Measurements from ENCODE around the gene FAR2. TPM values are rescaled to one million over a fixed set of nuclear protein-coding genes. Genes with fewer than 3 reads are reported as not detected.
A peak's percentile ranks its signal among the peaks of the same experiment; 100 is the strongest.

FAR2 gene
- total RNA-seq, 1 donor from 2014 or later: 19.5 TPM

DNA sequence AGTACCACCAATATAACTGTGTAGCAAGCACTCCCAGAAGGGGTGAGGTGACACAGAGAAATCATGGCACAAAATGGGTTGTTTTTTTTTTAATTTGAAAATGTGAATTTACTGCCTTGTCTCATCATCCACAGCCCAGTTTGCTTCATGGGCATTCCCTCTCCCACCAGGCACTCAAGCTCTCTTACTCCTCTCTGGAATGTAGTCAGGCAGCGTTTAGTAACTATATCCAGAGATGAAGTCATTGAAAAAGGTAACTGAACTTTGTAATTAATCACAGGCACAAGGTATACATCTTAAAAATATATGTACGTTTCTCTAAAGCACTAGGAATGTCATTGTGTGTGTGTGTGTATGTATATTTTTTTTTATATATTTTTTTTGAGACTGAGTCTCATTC is 91.4 kb downstream of the FAR2 start:
- Mint-ChIP-seq H3K27me3 (ENCODE audit: insufficient read depth, low read depth) (peaks cover 2% of the 10 kb centered on the region), H3K4me3 (no peak overlapping the region), H3K27ac (peak overlapping the region; percentile 6), H3K9me3 (no peaks in the 10 kb centered on the region), H3K4me1 (peaks cover 19% of the 10 kb centered on the region), H3K36me3 (no peaks in the 10 kb centered on the region)
- H3K9ac ChIP-seq: no peak overlapping the region
- H3K4me1 ChIP-seq: peaks cover 24% of the 10 kb centered on the region
- H3K9me3 ChIP-seq (ENCODE audit: low read depth): no peaks in the 10 kb centered on the region
- H3K79me2 ChIP-seq (ENCODE audit: low read depth): no peaks in the 10 kb centered on the region
- peaks cover 14% of the 10 kb centered on the region for H3F3A ChIP-seq (ENCODE audit: low read depth)
- no peak overlapping the region for H3K4me2 ChIP-seq
- H4K20me1 ChIP-seq (ENCODE audit: low read depth): no peaks in the 10 kb centered on the region
- no peak for TF ChIP-seq EZH2 (IDR thresholded peaks at IDR 0.05)
- TF ChIP-seq EZH2phosphoT487 (IDR thresholded peaks at IDR 0.05): no peak
- no peak overlapping the region for H2AFZ ChIP-seq (replicated peaks)
- H3K27me3 ChIP-seq: no peaks in the 10 kb centered on the region
- no peak overlapping the region for H3K4me3 ChIP-seq
- no peaks in the 10 kb centered on the region for H3K36me3 ChIP-seq
- no peak overlapping the region for H3K27ac ChIP-seq
- DNase-seq (ENCODE audit: low spot score): no peak

DNA sequence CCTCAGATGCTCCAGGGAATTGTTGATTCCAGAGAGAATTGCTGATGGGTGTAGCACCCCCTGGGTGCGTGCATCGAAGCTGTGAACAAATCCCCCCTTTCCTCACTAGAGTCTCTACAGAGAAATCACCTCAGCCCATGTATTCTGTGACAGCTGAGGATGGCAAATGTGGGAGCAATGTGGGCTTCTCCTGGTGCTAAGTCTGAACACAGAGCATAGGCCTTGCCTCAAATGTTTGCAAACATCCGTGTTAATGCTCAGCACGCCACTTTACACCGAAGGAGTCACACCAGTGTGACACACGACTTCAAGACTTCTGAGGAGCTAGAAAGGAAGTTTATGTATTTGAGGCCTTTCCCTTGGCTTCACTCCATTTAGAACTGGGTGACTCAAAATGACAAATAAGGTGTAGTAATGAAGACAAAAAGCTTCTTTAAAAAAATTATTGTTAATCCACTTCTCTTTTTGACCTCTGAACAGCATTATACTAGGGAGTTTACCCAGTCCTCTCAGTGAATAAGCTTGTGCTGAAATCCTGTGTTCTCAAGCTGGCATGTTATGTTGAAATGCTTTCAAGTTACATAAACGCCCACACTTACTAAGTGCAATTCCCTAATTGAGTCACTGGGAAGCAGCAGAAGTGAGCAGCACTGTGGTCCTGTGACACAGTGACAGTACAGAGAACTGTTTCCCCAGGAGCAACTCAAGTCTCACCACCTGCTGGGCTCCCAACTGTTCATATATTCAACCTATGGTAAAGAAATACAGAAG is 92.9 kb downstream of the FAR2 start:
- H3K4me2 ChIP-seq: no peak overlapping the region

DNA sequence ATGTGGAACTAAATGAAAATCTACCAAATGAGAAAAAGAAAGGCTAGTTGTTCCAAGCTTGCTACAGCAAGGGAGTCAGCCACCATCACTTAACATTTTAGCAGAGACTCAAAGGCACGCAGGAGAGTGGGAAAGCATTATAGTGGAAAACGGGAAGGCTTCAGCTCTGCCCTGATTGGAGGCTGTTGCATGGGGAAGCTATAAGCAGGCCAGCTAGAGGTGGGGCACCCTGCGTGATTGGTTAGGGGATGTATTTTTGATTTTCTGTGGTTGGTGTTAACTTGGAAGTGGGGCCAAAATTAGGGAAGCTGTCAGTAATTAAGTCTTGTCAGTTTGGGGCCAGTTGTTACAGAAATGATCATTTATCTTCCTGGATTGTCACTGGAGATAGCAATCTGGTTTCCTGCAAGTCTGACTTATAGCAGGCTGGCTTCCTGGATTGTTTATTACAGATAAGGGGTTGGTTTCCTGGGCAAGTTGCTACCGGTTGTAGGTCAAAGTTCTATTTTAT is 93.9 kb downstream of the FAR2 start:
- Histone ChIP-seq H3K27me3 (no peaks in the 10 kb centered on the region), H3K79me2 (ENCODE audit: low read depth) (no peaks in the 10 kb centered on the region), H3K36me3 (peaks cover 5% of the 10 kb centered on the region), H3F3A (ENCODE audit: low read depth) (peaks cover 14% of the 10 kb centered on the region), H3K4me3 (no peak overlapping the region), H3K4me1 (peaks cover 24% of the 10 kb centered on the region), H2AFZ (replicated peaks) (no peak overlapping the region), H3K27ac (no peak overlapping the region), H4K20me1 (ENCODE audit: low read depth) (no peaks in the 10 kb centered on the region), H3K4me2 (no peak overlapping the region), H3K9ac (no peak overlapping the region), H3K9me3 (ENCODE audit: low read depth) (no peaks in the 10 kb centered on the region)
- no peak overlapping the region for H3K4me3 Mint-ChIP-seq
- H3K36me3 Mint-ChIP-seq: no peaks in the 10 kb centered on the region
- peaks cover 19% of the 10 kb centered on the region for H3K4me1 Mint-ChIP-seq
- TF ChIP-seq, protein P1, sequence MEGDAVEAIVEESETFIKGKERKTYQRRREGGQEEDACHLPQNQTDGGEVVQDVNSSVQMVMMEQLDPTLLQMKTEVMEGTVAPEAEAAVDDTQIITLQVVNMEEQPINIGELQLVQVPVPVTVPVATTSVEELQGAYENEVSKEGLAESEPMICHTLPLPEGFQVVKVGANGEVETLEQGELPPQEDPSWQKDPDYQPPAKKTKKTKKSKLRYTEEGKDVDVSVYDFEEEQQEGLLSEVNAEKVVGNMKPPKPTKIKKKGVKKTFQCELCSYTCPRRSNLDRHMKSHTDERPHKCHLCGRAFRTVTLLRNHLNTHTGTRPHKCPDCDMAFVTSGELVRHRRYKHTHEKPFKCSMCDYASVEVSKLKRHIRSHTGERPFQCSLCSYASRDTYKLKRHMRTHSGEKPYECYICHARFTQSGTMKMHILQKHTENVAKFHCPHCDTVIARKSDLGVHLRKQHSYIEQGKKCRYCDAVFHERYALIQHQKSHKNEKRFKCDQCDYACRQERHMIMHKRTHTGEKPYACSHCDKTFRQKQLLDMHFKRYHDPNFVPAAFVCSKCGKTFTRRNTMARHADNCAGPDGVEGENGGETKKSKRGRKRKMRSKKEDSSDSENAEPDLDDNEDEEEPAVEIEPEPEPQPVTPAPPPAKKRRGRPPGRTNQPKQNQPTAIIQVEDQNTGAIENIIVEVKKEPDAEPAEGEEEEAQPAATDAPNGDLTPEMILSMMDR (IDR thresholded peaks at IDR 0.05): no peak
- TF ChIP-seq EZH2 (IDR thresholded peaks at IDR 0.05) (no peak), EZH2phosphoT487 (IDR thresholded peaks at IDR 0.05) (no peak)
- H3K27ac Mint-ChIP-seq: peak overlapping the region; percentile 18
- DNase-seq (ENCODE audit: low spot score): no peak
- H3K27me3 Mint-ChIP-seq (ENCODE audit: insufficient read depth, low read depth): peaks cover 2% of the 10 kb centered on the region
- no peaks in the 10 kb centered on the region for H3K9me3 Mint-ChIP-seq

More for the DNA sequence above, 92.9 kb downstream of the FAR2 start:
- H3K9ac ChIP-seq: no peak overlapping the region
- no peaks in the 10 kb centered on the region for H3K79me2 ChIP-seq (ENCODE audit: low read depth)
- Mint-ChIP-seq H3K9me3 (no peaks in the 10 kb centered on the region), H3K4me1 (peaks cover 19% of the 10 kb centered on the region), H3K27me3 (ENCODE audit: insufficient read depth, low read depth) (peaks cover 2% of the 10 kb centered on the region), H3K4me3 (no peak overlapping the region), H3K27ac (no peak overlapping the region), H3K36me3 (no peaks in the 10 kb centered on the region)
- H3K4me1 ChIP-seq: peaks cover 24% of the 10 kb centered on the region
- H3K36me3 ChIP-seq: peaks cover under 1% of the 10 kb centered on the region
- H3F3A ChIP-seq (ENCODE audit: low read depth): peaks cover 14% of the 10 kb centered on the region
- no peaks in the 10 kb centered on the region for H3K27me3 ChIP-seq
- no peak overlapping the region for H2AFZ ChIP-seq (replicated peaks)
- DNase-seq (ENCODE audit: low spot score): peak; percentile 40
- H3K4me3 ChIP-seq: no peak overlapping the region
- H4K20me1 ChIP-seq (ENCODE audit: low read depth): no peaks in the 10 kb centered on the region
- H3K9me3 ChIP-seq (ENCODE audit: low read depth): no peaks in the 10 kb centered on the region
- no peak for TF ChIP-seq EZH2phosphoT487 (IDR thresholded peaks at IDR 0.05)
- TF ChIP-seq, protein P1 (IDR thresholded peaks at IDR 0.05): no peak
- no peak for TF ChIP-seq EZH2 (IDR thresholded peaks at IDR 0.05)
- H3K27ac ChIP-seq: no peak overlapping the region

Data from neural progenitor cell (in vitro differentiated cells).